Measurements from ENCODE around the gene STON1.
A peak's percentile ranks its signal among the peaks of the same experiment; 100 is the strongest.
"Not testable (repeated sequence)": the region's sequence is repeated elsewhere in the genome, so short reads cannot be mapped to it uniquely, and the experiment has no call there.

The STON1 gene

GRCh38 chr2:48572816-48573215 lies 42.9 kb downstream of the STON1 start:
- DNase-seq = peak in 1 of 51 donors; percentile 9

DNA sequence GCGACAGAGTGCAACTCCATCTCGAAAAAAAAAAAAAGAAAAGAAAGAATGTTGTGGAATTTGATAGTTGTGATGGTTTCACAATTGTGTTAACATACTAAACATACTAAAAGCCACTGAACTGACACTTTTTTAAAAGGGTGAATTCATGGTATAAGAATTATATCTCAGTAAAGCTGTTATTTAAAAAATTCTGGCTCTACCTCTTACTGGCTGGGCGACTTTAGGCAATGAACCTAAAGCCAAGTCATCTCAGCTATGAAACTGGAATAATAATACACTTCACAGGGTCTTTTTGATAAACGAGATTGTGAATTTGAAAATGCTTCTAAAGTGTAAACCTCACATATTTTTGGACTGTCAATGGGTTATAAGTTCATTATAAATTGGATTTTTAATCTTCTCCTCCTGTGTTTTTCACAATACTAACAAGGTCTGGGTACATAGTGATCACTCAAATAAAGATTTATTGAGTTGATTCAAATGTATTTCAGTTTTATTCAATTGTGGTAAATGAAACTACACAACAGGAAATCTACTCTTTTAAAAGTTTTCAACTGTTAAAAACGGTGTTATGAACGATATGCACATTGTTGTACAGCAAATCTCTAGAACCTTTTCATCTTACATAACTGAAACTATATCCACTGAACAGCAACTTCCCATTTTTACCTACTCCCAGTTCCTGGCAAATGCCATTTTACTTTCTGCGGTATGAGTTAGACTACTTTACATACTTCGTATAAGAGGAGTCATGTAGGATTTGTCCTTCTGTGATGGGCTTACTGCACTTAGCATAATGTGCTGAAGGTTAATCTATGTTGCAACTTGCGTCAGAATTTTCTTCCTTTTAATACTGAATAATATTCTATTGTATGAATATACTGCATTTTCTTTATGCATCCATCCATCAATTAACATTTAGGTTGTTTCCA lies 44.7 kb downstream of the STON1 start:
- no peak for DNase-seq

DNA sequence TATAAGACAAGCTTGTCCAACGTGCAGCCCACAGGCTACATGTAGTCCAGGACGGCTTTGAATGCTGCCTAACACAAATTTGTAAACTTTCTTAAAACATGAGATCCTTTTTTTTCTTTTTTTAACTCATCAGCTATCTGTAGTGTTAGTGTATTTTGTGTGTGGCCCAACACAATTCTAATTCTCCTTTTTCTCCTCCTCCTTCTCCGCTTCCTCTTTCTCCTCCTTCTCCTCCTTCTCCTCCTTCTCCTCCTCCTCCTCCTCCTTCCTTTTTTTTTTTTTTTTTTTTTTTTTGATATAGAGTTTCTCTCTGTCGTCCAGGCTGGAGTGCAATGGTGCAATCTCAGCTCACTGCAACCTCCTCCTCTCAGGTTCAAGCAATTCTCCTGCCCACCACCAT lies 48.4 kb downstream of the STON1 start:
- no peak for DNase-seq

GRCh38 chr2:48583961-48584360 lies 54.0 kb downstream of the STON1 start:
- no peak for DNase-seq

DNA sequence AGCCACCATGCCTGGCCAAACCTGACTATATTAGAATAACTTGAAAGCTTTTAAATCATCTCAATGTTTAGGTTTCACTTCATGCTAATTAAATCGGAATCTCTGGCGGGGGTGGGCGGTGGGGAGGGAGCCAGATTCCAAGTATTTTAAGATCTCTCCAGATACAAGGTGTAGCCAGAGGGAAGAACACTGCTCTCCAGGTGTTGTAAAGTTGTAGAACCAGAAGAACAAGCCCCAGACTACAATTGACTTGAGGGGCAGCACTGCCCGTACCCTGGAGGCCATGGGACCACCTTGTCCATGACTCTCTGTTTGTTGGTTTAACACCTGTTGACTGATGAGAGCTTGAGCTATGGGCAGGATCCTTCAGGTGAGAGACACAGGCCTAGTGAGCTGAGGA lies 54.6 kb downstream of the STON1 start:
- DNase-seq = no peak

GRCh38 chr2:48586433-48586832 lies 56.5 kb downstream of the STON1 start:
- DNase-seq = no peak

GRCh38 chr2:48587560-48587959 lies 57.6 kb downstream of the STON1 start:
- no peak for DNase-seq

GRCh38 chr2:48587961-48588360 lies 58.0 kb downstream of the STON1 start:
- no peak for DNase-seq

DNA sequence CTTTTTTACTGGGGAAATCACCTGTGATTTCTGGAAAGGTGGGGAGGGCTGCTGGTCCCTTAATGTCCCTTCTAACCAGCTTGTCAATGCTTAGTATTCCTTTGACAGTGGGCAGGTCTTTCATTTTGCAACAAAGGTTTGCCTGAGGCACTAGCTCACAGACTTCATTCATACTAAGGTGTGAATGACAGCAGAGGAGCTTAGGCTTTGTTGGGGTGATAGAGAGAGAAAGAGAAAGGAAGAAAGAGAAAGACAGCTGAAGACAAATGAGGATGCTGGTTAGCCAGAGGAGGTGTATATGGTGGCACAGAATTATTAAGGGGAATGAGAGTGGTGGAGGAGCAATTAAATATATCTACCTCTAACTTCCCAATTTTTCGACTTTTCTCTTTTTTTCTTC lies 58.8 kb downstream of the STON1 start:
- DNase-seq = no peak

GRCh38 chr2:48589170-48589767 lies 59.3 kb downstream of the STON1 start:
- peak in 22 of 51 donors; percentile 10 to 60 (median 18) for DNase-seq

DNA sequence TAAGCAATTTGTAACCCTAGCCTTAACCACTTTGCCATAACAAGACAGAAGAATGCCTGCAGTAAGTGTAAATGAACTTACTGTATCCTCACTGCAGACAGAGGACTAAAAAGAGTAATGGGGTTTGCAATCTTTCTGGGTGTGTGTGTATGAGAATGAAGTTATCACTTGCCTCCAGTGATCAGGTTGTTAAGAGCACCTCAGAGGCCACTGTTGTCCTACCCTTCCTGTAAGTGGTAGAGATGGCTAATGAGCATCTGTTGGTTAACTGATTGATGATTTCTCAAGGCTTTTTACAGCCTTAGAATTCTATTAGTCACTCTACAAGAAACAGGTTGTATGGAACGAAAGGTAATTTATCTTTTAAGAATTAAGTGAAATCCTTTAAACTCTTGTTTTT lies 60.1 kb downstream of the STON1 start:
- no peak for DNase-seq

DNA sequence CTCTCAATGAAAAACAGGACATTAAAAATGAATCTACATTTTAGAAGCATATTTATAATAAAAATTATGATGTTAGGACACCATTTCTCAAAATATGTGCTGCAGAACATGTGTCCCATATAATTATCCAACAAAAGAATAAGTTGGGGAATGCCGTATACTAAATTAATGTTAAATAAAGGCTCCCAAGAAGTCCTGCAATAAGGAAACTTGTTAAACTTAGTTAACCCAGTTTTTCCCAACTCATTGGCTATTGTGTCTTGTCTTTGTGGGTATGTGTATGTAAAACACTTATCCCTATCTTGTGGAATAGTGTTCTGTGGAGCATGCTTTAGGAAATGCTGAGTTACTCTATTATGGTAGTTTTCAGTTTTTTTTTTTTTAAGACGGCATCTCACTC lies 62.1 kb downstream of the STON1 start:
- no peak for DNase-seq

GRCh38 chr2:48596751-48597150 lies 66.8 kb downstream of the STON1 start:
- DNase-seq = not testable (repeated sequence)

GRCh38 chr2:48597492-48597891 lies 67.5 kb downstream of the STON1 start:
- DNase-seq = no peak

DNA sequence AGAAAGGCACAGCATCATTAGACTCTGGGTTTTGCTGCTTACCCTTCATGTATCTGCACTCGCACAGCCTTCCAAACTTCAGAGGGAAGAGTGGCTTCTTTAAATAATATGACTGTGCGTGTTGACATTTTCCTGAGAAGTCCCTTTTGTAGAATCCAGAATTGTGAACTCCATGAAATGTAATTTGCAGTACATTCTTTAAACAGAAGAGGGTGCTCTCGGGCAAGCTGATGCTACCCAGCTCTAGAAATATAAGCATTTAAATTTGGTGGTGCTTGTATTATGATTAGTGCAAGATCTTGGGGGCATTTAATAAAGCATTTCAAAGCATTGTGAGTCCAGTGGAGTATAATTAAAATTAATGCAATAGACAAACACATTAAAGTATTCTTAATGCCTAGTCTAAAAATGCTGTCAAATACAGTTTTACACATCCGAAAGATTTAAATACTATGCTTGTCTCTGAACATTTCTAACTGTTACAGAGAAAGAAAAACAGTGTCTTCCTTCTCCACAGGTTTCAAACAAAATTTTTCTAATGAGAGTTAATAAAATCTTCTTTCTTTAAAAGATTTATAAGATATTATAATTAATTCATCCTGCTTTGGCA lies 70.4 kb downstream of the STON1 start:
- DNase-seq = peak in 6 of 51 donors; percentile 2 to 48 (median 18)

GRCh38 chr2:48600917-48601316 lies 71.0 kb downstream of the STON1 start:
- DNase-seq = no peak

GRCh38 chr2:48601349-48601748 lies 71.4 kb downstream of the STON1 start:
- DNase-seq = peak in 22 of 51 donors; percentile 1 to 64 (median 23)

DNA sequence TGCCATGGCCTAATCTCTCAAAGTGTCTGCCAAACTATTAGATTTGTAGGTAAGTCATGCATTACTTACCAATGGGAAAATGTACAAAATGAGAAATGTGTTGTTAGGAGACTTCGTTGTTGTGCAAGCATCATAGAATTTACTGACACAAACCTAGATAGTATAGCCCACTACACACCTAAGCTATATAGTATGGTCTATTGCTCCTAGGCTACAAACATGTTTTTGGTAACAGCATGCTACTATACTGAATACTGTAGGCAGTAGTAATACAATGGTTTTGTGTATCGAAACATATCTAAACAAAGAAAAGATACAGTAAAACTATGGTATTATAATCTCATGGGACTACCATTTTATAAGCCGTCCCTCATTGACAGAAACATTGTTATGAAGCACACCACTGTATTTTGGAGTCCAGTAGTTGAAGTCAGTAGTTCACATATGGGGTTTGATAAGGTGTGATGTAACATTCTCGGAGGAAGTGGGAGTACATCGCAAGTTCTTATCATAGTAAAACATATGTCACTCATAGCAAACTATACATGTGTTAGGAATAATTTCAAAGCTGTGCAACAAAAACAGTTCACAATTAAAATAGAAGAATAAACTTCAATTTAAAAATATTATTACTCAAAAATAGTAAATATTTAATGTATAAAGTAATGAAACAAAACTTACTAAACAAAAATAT lies 75.7 kb downstream of the STON1 start:
- DNase-seq = no peak

- DNase-seq = peak in 10 of 51 donors; percentile 3 to 67 (median 10)
Observed at GRCh38 chr2:48607307-48608014, 77.5 kb downstream of the STON1 start.

- no peak for DNase-seq
Observed at GRCh38 chr2:48613211-48613610, 83.3 kb downstream of the STON1 start.

DNA sequence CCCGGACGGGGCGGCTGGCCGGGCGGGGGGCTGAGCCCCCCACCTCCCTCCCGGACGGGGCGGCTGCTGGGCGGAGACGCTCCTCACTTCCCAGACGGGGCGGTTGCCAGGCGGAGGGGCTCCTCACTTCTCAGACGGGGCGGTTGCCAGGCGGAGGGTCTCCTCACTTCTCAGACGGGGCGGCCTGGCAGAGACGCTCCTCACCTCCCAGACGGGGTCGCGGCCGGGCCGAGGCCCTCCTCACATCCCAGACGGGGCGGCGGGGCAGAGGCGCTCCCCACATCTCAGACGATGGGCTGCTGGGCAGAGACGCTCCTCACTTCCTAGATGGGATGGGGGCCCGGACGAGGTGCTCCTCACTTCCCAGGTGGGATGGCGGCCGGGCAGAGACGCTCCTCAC lies 84.6 kb downstream of the STON1 start:
- DNase-seq = not testable (repeated sequence)
